ENCODE measurements around the gene SPATA22. TPM values are rescaled to one million over a fixed set of nuclear protein-coding genes. Genes with fewer than 3 reads are reported as not detected.
"Not testable (repeated sequence)": the region's sequence is repeated elsewhere in the genome, so short reads cannot be mapped to it uniquely, and the experiment has no call there.

The SPATA22 gene
- total RNA-seq, 4 donors from 2014 or later: not detected

DNA sequence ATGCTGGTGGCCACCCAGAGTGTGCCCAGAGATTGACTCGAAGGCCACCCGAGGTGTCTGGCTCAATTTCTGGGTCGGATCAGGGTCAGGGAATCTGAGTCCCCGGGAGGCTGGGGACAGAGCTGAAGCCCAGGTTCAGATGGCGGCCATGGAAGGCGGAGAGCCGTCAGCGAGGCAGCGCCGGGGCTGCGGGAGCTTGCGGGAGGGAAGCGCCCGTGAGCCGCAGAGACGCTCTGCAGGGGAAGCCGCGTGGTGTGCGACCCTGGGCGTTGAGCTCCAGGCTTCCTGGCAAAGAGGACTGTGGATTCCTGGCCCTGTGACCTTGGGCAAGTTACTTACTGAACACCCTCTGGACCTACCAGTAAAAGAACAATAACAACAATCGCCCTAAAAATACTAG is 518 bp upstream of the SPATA22 start:
- Histone ChIP-seq H3K27ac (no peak overlapping the region), H3K4me3 (no peak overlapping the region), H3K9me3 (no peaks in the 10 kb centered on the region), H3K4me1 (peaks cover 15% of the 10 kb centered on the region), H3K36me3 (no peaks in the 10 kb centered on the region), H3K27me3 (no peaks in the 10 kb centered on the region)
- no peak for DNase-seq (ENCODE audit: low spot score in 2 of 2)
- TF ChIP-seq, protein P1, sequence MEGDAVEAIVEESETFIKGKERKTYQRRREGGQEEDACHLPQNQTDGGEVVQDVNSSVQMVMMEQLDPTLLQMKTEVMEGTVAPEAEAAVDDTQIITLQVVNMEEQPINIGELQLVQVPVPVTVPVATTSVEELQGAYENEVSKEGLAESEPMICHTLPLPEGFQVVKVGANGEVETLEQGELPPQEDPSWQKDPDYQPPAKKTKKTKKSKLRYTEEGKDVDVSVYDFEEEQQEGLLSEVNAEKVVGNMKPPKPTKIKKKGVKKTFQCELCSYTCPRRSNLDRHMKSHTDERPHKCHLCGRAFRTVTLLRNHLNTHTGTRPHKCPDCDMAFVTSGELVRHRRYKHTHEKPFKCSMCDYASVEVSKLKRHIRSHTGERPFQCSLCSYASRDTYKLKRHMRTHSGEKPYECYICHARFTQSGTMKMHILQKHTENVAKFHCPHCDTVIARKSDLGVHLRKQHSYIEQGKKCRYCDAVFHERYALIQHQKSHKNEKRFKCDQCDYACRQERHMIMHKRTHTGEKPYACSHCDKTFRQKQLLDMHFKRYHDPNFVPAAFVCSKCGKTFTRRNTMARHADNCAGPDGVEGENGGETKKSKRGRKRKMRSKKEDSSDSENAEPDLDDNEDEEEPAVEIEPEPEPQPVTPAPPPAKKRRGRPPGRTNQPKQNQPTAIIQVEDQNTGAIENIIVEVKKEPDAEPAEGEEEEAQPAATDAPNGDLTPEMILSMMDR (IDR thresholded peaks at IDR 0.05): no peak
- TF ChIP-seq EP300 (IDR thresholded peaks at IDR 0.05): no peak
- no peak for TF ChIP-seq POLR2AphosphoS5 (IDR thresholded peaks at IDR 0.05)
- TF ChIP-seq POLR2A (IDR thresholded peaks at IDR 0.05): no peak
- WGBS: 96% methylated on average over 21 of the region's 21 CpGs

GRCh38 chr17:3469529-3469928 is 2.1 kb downstream of the SPATA22 start:
- no peaks in the 10 kb centered on the region for H3K27me3 ChIP-seq
- 69% methylated on average over 5 of the region's 5 CpGs for WGBS
- H3K4me1 ChIP-seq: peaks cover 3% of the 10 kb centered on the region
- no peak overlapping the region for H3K4me3 ChIP-seq
- DNase-seq (ENCODE audit: low spot score in 2 of 2): no peak
- no peaks in the 10 kb centered on the region for H3K9me3 ChIP-seq
- TF ChIP-seq POLR2AphosphoS5 (IDR thresholded peaks at IDR 0.05) (no peak), EP300 (IDR thresholded peaks at IDR 0.05) (no peak), POLR2A (IDR thresholded peaks at IDR 0.05) (no peak)
- TF ChIP-seq, protein P1 (IDR thresholded peaks at IDR 0.05): no peak
- H3K36me3 ChIP-seq: no peaks in the 10 kb centered on the region
- H3K27ac ChIP-seq: no peak overlapping the region

GRCh38 chr17:3466355-3466754 is 5.3 kb downstream of the SPATA22 start:
- H3K4me3 ChIP-seq; H3K9me3 ChIP-seq; H3K36me3 ChIP-seq; DNase-seq (ENCODE audit: low spot score in 2 of 2); H3K4me1 ChIP-seq; H3K27ac ChIP-seq; H3K27me3 ChIP-seq: not testable (repeated sequence)
- WGBS: 69% methylated on average over 1 of the region's 1 CpG

- no peaks in the 10 kb centered on the region for H3K4me1 ChIP-seq
- H3K4me3 ChIP-seq: no peak overlapping the region
- WGBS: 49% methylated on average over 2 of the region's 2 CpGs
- no peaks in the 10 kb centered on the region for H3K27me3 ChIP-seq
- no peak for DNase-seq (ENCODE audit: low spot score in 2 of 2)
- H3K27ac ChIP-seq: no peak overlapping the region
- TF ChIP-seq, protein P1 (IDR thresholded peaks at IDR 0.05): no peak
- TF ChIP-seq EP300 (IDR thresholded peaks at IDR 0.05) (no peak), POLR2A (IDR thresholded peaks at IDR 0.05) (no peak), POLR2AphosphoS5 (IDR thresholded peaks at IDR 0.05) (no peak)
- H3K9me3 ChIP-seq: no peaks in the 10 kb centered on the region
- H3K36me3 ChIP-seq: no peaks in the 10 kb centered on the region
These were observed 23.5 kb downstream of the SPATA22 start for GRCh38 chr17:3448059-3448665.

GRCh38 chr17:3447625-3448024 is 24.0 kb downstream of the SPATA22 start:
- H3K36me3 ChIP-seq: no peaks in the 10 kb centered on the region
- H3K4me1 ChIP-seq: no peaks in the 10 kb centered on the region
- no peaks in the 10 kb centered on the region for H3K27me3 ChIP-seq
- no peak for TF ChIP-seq POLR2AphosphoS5 (IDR thresholded peaks at IDR 0.05)
- TF ChIP-seq, protein P1 (IDR thresholded peaks at IDR 0.05): no peak
- TF ChIP-seq POLR2A (IDR thresholded peaks at IDR 0.05): no peak
- TF ChIP-seq EP300 (IDR thresholded peaks at IDR 0.05): no peak
- no peaks in the 10 kb centered on the region for H3K9me3 ChIP-seq
- no peak overlapping the region for H3K27ac ChIP-seq
- no peak for DNase-seq (ENCODE audit: low spot score in 2 of 2)
- H3K4me3 ChIP-seq: no peak overlapping the region
- 47% methylated on average over 2 of the region's 2 CpGs for WGBS

DNA sequence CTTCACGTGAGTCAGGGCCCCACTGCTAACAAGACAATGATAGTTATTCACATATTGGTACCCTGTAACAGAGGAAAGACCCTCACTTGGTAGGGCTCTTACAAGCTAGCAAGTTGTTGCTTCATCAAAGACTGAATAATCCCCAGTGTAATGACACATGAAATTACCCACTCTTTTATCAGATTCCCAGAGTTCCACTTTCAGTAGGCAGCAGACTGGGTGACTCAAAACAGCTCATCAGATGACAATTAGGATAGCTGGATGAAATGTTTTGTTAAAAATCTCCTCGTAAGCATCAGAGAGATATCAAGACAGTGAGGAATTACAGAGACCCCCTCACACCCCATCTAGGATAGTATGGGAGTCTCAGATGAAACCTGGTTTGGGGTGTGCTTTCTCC is 31.2 kb downstream of the SPATA22 start:
- DNase-seq (ENCODE audit: low spot score in 2 of 2): no peak
- Histone ChIP-seq H3K27me3 (peaks cover 3% of the 10 kb centered on the region), H3K27ac (no peak overlapping the region), H3K4me3 (no peak overlapping the region), H3K4me1 (no peaks in the 10 kb centered on the region), H3K36me3 (no peaks in the 10 kb centered on the region), H3K9me3 (no peaks in the 10 kb centered on the region)
- TF ChIP-seq, protein P1 (IDR thresholded peaks at IDR 0.05): no peak
- TF ChIP-seq POLR2AphosphoS5 (IDR thresholded peaks at IDR 0.05) (no peak), POLR2A (IDR thresholded peaks at IDR 0.05) (no peak), EP300 (IDR thresholded peaks at IDR 0.05) (no peak)
- WGBS: 57% methylated on average over 2 of the region's 2 CpGs
